A549 (cell line): ENCODE results near the gene ETV3L. TPM values are rescaled to one million over a fixed set of nuclear protein-coding genes. Genes with fewer than 3 reads are reported as not detected.

Experiments used
- ATAC-seq, 2 experiments: fragments of 200-7000 bp in 1 of 2; fragments of >200 bp in 1 of 2; cut with Nextera tagmentation in 1 of 2; cut with Tn5 transposase in 1 of 2; 3 replicates each; pipeline versions ENCODE4 v1.8.0 to v1.9.1; 2018 to 2020; ENCODE audit warnings: mild to moderate bottlenecking in 1 of 2, moderate library complexity in 1 of 2
- CTCF ChIA-PET: fragments of 300-600 bp; sonication (Branson Sonifier 250); formaldehyde crosslinking; extraction: SDS; loops from one replicate; lab custom pipeline; 2021; ENCODE audit warnings: antibody characterized with exemption, inconsistent platforms; lab: Yijun Ruan, JAX
- POLR2A ChIA-PET: fragments of 350-600 bp; formaldehyde crosslinking; extraction: SDS; loops from one replicate; lab custom pipeline; 2021; ENCODE audit warnings: antibody characterized with exemption, inconsistent platforms; lab: Yijun Ruan, JAX
- DNase-seq, 2 experiments: peaks; one replicate each; pipeline versions ENCODE4 v3.0.0 to v3.0.0-alpha.2; 2011 to 2016; ENCODE audit warnings: low read depth in 1 of 2, low spot score in 1 of 2
- FAIRE-seq: peaks from 2 replicates; lab custom pipeline; 2011; peaks lifted over from hg19 to GRCh38; lab: Jason Lieb, UNC
- H3K27ac ChIP-seq, 2 experiments: fragments of >200 bp; sonication (Bioruptor Twin); formaldehyde crosslinking; 3 replicates each; pipeline ENCODE4 v1.5.1; 2016 to 2017
- H3K4me1 ChIP-seq: fragments of >200 bp; sonication (Bioruptor Twin); formaldehyde crosslinking; 3 replicates; pipeline ENCODE4 v1.6.1; 2016
- H3K4me2 ChIP-seq: fragments of >200 bp; sonication (Bioruptor Twin); formaldehyde crosslinking; 3 replicates; pipeline ENCODE4 v1.6.1; 2016
- H3K4me3 ChIP-seq: fragments of >200 bp; sonication (Bioruptor Twin); formaldehyde crosslinking; 3 replicates; pipeline ENCODE4 v1.5.1; 2016
- H3K9me3 ChIP-seq: fragments of >200 bp; sonication (Bioruptor Twin); formaldehyde crosslinking; 3 replicates; pipeline ENCODE4 v1.6.1; 2016
- CEBPB ChIP-seq, 2 experiments: fragments of >200 bp in 1 of 2; sonication (Bioruptor Twin) in 1 of 2; formaldehyde crosslinking in 1 of 2; IDR thresholded peaks; 2 replicates each; pipeline ENCODE4 v1.6.1; 2012 to 2016
- CHD4 ChIP-seq: fragments of 200-600 bp; sonication (generic); IDR thresholded peaks from 2 replicates; pipeline ENCODE4 v1.6.1; 2016; ENCODE audit warnings: antibody characterized with exemption, mild to moderate bottlenecking, borderline replicate concordance
- EHF ChIP-seq: fragments of 250-450 bp; sonication (Bioruptor Pico); IDR thresholded peaks from 2 replicates; pipeline ENCODE4 v1.5.0; 2020; ENCODE audit warnings: mild to moderate bottlenecking
- EP300 ChIP-seq, 2 experiments: fragments of >200 bp; sonication (Bioruptor Twin); formaldehyde crosslinking; IDR thresholded peaks; 2 replicates in 1 of 2; 3 replicates in 1 of 2; pipeline ENCODE4 v1.6.1; 2016 to 2017
- FOXS1 ChIP-seq: fragments of 250-450 bp; sonication (Bioruptor Pico); IDR thresholded peaks from 2 replicates; pipeline ENCODE4 v1.5.0; 2020; ENCODE audit warnings: mild to moderate bottlenecking, moderate library complexity
- HDAC2 ChIP-seq: fragments of 200-600 bp; sonication (generic); IDR thresholded peaks from 2 replicates; pipeline ENCODE4 v1.6.1; 2016
- JUNB ChIP-seq: fragments of >200 bp; sonication (Bioruptor Twin); formaldehyde crosslinking; IDR thresholded peaks from 2 replicates; pipeline ENCODE4 v1.6.1; 2016
- MAFK ChIP-seq: fragments of 450-650 bp; IDR thresholded peaks from 2 replicates; pipeline ENCODE4 v1.6.1; 2014; ENCODE audit not compliant: partially characterized antibody
- PHF8 ChIP-seq: fragments of 200-600 bp; sonication (generic); IDR thresholded peaks from 2 replicates; pipeline ENCODE4 v1.6.1; 2016; ENCODE audit warnings: low read depth, mild to moderate bottlenecking, antibody characterized with exemption, moderate library complexity, borderline replicate concordance
- POLR2AphosphoS2 ChIP-seq: conservative IDR thresholded peaks from 2 replicates; pipeline ENCODE4 v1.6.1; 2012; ENCODE audit warnings: low read length, improper control_type of control experiment, inconsistent platforms
- RAD21 ChIP-seq, 2 experiments: fragments of >200 bp in 1 of 2; sonication (Bioruptor Twin) in 1 of 2; formaldehyde crosslinking in 1 of 2; IDR thresholded peaks in 1 of 2; conservative IDR thresholded peaks in 1 of 2; 2 replicates in 1 of 2; 3 replicates in 1 of 2; pipeline ENCODE4 v1.6.1; 2012 to 2018; ENCODE audit warnings: inconsistent platforms in 1 of 2
- RARB ChIP-seq: fragments of 250-450 bp; sonication (Bioruptor Pico); IDR thresholded peaks from 2 replicates; pipeline ENCODE4 v1.8.0; 2021; ENCODE audit warnings: mild to moderate bottlenecking, moderate library complexity
- RFX5 ChIP-seq: fragments of 450-650 bp; IDR thresholded peaks from 2 replicates; pipeline ENCODE4 v1.7.1; 2014; ENCODE audit warnings: antibody characterized with exemption, mild to moderate bottlenecking, moderate library complexity
- RNF2 ChIP-seq: fragments of 200-600 bp; sonication (generic); IDR thresholded peaks from 2 replicates; pipeline ENCODE4 v1.6.1; 2016; ENCODE audit warnings: low read depth, mild to moderate bottlenecking, antibody characterized with exemption, moderate library complexity, borderline replicate concordance
- SMC3 ChIP-seq: fragments of >200 bp; sonication (Bioruptor Twin); formaldehyde crosslinking; IDR thresholded peaks from 3 replicates; pipeline ENCODE4 v1.6.1; 2018; ENCODE audit warnings: inconsistent platforms
- SREBF2 ChIP-seq: fragments of 450-650 bp; IDR thresholded peaks from 2 replicates; pipeline ENCODE4 v1.6.1; 2014; ENCODE audit warnings: mild to moderate bottlenecking, moderate library complexity
- ZC3H11A ChIP-seq: fragments of 450-650 bp; IDR thresholded peaks from 2 replicates; pipeline ENCODE4 v1.6.1; 2014; ENCODE audit warnings: antibody characterized with exemption, mild to moderate bottlenecking
- ZNF302 ChIP-seq: fragments of 250-450 bp; sonication (Bioruptor Pico); IDR thresholded peaks from 2 replicates; pipeline ENCODE4 v1.9.0; 2021; ENCODE audit warnings: inconsistent platforms, mild to moderate bottlenecking, moderate library complexity
- WGBS: methylation state at CpG from one replicate; pipeline ENCODE4 v1.1.6; 2017; ENCODE audit errors: missing lambda C conversion rate; 5-methylcytosine and 5-hydroxymethylcytosine counted together
- polyA plus RNA-seq, 4 experiments: library from polyadenylated mRNA; depleted of rRNA in 3 of 4; stranded (reverse); fragments of >200 nt; fragmentation: RNase III in 1 of 4; extraction: RNeasy Plus Mini Kit Qiagen cat#74134 plus additional on column Dnase treatment in 1 of 4; gene quantifications; 2 replicates in 3 of 4; 3 replicates in 1 of 4; pipeline ENCODE4 v1.2.3, GENCODE V29; 2011 to 2017
- TF ChIP-seq, protein P1 (sequence below): fragments of 150-350 bp; IDR thresholded peaks from 2 replicates; pipeline ENCODE4 v1.6.1; 2014; ENCODE audit warnings: low read depth, mild to moderate bottlenecking, low read length
- TF ChIP-seq, protein P2 (sequence below): IDR thresholded peaks from 2 replicates; pipeline ENCODE4 v1.6.1; 2012
- TF ChIP-seq, protein P3 (sequence below): fragments of >200 bp; sonication (Bioruptor Twin); formaldehyde crosslinking; IDR thresholded peaks from 2 replicates; pipeline ENCODE4 v1.6.1; 2016
- TF ChIP-seq, protein P4 (sequence below): IDR thresholded peaks from 2 replicates; pipeline ENCODE4 v1.6.1; 2012; ENCODE audit warnings: low read depth, borderline replicate concordance
- TF ChIP-seq, protein P5 (sequence below): fragments of >200 bp; sonication (Bioruptor Twin); formaldehyde crosslinking; IDR thresholded peaks from 3 replicates; pipeline ENCODE4 v1.6.1; 2016
- TF ChIP-seq, protein P6 (sequence below): fragments of 200-600 bp; sonication (generic); IDR thresholded peaks from 2 replicates; pipeline ENCODE4 v1.6.1; 2016; ENCODE audit warnings: antibody characterized with exemption, mild to moderate bottlenecking, moderate library complexity
- TF ChIP-seq, protein P7 (sequence below): fragments of 250-450 bp; sonication (Bioruptor Pico); IDR thresholded peaks from 2 replicates; pipeline ENCODE4 v1.5.0; 2020; ENCODE audit warnings: low read depth, mild to moderate bottlenecking, moderate library complexity
- TF ChIP-seq, protein P8 (sequence below): fragments of 450-650 bp; IDR thresholded peaks from 2 replicates; pipeline ENCODE4 v1.6.1; 2014; ENCODE audit warnings: antibody characterized with exemption
- TF ChIP-seq, protein P9 (sequence below): IDR thresholded peaks from 2 replicates; pipeline ENCODE4 v1.6.1; 2012

The ETV3L gene
- polyA plus RNA-seq, 2 of the 4 experiments (the other 2 are of a cell fraction) = not detected

DNA sequence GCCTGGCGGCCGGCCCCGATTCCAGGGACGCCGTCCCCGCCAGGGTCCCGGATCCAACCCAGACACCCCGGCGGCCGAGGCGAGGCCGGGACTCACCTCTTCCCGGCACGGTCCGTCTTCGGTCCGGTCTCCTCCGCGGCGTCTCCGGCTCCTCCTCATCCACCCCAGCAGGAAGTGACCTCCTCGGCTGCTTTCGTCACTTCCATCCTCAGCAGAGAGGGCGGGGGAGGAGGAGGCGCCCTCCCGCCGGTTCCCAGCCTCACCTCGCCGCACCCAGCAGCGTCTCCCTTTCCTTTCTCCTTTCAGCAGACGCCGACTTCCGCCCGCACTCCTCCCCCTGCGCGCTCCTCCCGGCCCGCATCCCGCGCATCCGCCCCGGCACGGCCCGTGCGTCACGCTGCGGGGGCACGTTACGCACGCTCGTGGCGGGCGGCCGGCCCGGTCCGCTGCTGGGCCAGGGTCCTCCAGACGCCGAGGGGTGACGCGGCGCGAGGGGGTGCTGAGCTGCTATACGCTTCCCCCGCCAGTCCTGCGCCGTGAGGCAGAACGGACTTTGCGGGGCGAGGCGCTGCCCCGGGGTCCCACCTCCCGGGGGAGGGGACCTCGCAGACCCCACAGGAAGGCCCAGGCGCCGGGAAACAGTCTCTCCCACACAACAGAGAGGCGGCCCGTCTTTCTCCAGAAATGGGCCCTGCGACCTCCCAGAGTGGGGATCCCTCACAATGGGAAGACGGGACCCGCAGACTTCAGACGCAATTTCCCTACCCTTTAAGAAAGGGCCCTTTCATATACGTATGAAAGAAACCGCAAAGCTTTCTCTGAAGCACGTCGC, 38.8 kb upstream of the ETV3L start, which contains the start of gene ETV3:
Gene ETV3 (minus strand): TSS at position 176 of the 832 bp plus-strand sequence. CDS start 2,043 bp downstream, outside the sequence.
- ChIA-PET CTCF (interaction anchor here (1.0 to 6.3 kb wide), 6 partner anchors 13 to 974 kb away, joined by 3 to 51 read pairs (median 18); no protein-coding TSS in a partner anchor), POLR2A (interaction anchor here (0.8 to 1.7 kb wide), 4 partner anchors 10 to 48 kb away, joined by 3 to 7 read pairs (median 3); no protein-coding TSS in a partner anchor)
- peak; percentile 96 to 98 for ATAC-seq
- H3K27ac ChIP-seq = peak within 1 kb of the TSS; percentile 91 to 98
- H3K4me3 ChIP-seq = peak within 1 kb of the TSS; percentile 96
- 18% methylated on average over 19 of the region's 85 CpGs for WGBS
- DNase-seq = peak; percentile 90 to 92
- H3K4me1 ChIP-seq = peaks cover 14% of the 10 kb centered on the region
- no peak for FAIRE-seq
- H3K9me3 ChIP-seq = no peaks in the 10 kb centered on the region
- peak within 1 kb of the TSS; percentile 88 for H3K4me2 ChIP-seq
- no peak for TF ChIP-seq ZNF302 (CRISPR knock-in tag)
- TF ChIP-seq, protein P1, sequence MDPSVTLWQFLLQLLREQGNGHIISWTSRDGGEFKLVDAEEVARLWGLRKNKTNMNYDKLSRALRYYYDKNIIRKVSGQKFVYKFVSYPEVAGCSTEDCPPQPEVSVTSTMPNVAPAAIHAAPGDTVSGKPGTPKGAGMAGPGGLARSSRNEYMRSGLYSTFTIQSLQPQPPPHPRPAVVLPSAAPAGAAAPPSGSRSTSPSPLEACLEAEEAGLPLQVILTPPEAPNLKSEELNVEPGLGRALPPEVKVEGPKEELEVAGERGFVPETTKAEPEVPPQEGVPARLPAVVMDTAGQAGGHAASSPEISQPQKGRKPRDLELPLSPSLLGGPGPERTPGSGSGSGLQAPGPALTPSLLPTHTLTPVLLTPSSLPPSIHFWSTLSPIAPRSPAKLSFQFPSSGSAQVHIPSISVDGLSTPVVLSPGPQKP = no peak
- no peak for TF ChIP-seq SREBF2
- no peak for TF ChIP-seq RNF2
- TF ChIP-seq POLR2AphosphoS2 = no peak
- TF ChIP-seq, protein P2, sequence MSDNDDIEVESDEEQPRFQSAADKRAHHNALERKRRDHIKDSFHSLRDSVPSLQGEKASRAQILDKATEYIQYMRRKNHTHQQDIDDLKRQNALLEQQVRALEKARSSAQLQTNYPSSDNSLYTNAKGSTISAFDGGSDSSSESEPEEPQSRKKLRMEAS = peak; percentile 92
- TF ChIP-seq, protein P3, sequence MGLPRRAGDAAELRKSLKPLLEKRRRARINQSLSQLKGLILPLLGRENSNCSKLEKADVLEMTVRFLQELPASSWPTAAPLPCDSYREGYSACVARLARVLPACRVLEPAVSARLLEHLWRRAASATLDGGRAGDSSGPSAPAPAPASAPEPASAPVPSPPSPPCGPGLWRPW = no peak
- TF ChIP-seq MAFK = no peak
- TF ChIP-seq ZC3H11A = no peak
- TF ChIP-seq EP300 (IDR thresholded peaks at IDR 0.05) = no peak
- TF ChIP-seq, protein P4, sequence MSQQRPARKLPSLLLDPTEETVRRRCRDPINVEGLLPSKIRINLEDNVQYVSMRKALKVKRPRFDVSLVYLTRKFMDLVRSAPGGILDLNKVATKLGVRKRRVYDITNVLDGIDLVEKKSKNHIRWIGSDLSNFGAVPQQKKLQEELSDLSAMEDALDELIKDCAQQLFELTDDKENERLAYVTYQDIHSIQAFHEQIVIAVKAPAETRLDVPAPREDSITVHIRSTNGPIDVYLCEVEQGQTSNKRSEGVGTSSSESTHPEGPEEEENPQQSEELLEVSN = peak; percentile 47; the same call in 1 of the 2 replicates
- TF ChIP-seq RARB (CRISPR knock-in tag) = no peak
- no peak for TF ChIP-seq CEBPB (IDR thresholded peaks at IDR 0.05)
- TF ChIP-seq, protein P5, sequence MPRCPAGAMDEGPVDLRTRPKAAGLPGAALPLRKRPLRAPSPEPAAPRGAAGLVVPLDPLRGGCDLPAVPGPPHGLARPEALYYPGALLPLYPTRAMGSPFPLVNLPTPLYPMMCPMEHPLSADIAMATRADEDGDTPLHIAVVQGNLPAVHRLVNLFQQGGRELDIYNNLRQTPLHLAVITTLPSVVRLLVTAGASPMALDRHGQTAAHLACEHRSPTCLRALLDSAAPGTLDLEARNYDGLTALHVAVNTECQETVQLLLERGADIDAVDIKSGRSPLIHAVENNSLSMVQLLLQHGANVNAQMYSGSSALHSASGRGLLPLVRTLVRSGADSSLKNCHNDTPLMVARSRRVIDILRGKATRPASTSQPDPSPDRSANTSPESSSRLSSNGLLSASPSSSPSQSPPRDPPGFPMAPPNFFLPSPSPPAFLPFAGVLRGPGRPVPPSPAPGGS = peak; percentile 87
- TF ChIP-seq, protein P6, sequence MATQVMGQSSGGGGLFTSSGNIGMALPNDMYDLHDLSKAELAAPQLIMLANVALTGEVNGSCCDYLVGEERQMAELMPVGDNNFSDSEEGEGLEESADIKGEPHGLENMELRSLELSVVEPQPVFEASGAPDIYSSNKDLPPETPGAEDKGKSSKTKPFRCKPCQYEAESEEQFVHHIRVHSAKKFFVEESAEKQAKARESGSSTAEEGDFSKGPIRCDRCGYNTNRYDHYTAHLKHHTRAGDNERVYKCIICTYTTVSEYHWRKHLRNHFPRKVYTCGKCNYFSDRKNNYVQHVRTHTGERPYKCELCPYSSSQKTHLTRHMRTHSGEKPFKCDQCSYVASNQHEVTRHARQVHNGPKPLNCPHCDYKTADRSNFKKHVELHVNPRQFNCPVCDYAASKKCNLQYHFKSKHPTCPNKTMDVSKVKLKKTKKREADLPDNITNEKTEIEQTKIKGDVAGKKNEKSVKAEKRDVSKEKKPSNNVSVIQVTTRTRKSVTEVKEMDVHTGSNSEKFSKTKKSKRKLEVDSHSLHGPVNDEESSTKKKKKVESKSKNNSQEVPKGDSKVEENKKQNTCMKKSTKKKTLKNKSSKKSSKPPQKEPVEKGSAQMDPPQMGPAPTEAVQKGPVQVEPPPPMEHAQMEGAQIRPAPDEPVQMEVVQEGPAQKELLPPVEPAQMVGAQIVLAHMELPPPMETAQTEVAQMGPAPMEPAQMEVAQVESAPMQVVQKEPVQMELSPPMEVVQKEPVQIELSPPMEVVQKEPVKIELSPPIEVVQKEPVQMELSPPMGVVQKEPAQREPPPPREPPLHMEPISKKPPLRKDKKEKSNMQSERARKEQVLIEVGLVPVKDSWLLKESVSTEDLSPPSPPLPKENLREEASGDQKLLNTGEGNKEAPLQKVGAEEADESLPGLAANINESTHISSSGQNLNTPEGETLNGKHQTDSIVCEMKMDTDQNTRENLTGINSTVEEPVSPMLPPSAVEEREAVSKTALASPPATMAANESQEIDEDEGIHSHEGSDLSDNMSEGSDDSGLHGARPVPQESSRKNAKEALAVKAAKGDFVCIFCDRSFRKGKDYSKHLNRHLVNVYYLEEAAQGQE = no peak
- no peak for TF ChIP-seq SMC3
- TF ChIP-seq PHF8 = peak; percentile 94
- no peak for TF ChIP-seq FOXS1
- TF ChIP-seq HDAC2 = no peak
- TF ChIP-seq RAD21 (conservative IDR thresholded peaks at IDR 0.05 in 1 of 2, IDR thresholded peaks at IDR 0.05 in 1 of 2) = no peak
- TF ChIP-seq EHF (CRISPR knock-in tag) = peak; percentile 57; the same call in 1 of the 2 replicates
- peak; percentile 42; the same call in 1 of the 2 replicates for TF ChIP-seq RFX5
- TF ChIP-seq, protein P7, sequence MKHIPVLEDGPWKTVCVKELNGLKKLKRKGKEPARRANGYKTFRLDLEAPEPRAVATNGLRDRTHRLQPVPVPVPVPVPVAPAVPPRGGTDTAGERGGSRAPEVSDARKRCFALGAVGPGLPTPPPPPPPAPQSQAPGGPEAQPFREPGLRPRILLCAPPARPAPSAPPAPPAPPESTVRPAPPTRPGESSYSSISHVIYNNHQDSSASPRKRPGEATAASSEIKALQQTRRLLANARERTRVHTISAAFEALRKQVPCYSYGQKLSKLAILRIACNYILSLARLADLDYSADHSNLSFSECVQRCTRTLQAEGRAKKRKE (CRISPR knock-in tag) = peak; percentile 81; the same call in 1 of the 2 replicates
- no peak for TF ChIP-seq JUNB
- TF ChIP-seq, protein P8, sequence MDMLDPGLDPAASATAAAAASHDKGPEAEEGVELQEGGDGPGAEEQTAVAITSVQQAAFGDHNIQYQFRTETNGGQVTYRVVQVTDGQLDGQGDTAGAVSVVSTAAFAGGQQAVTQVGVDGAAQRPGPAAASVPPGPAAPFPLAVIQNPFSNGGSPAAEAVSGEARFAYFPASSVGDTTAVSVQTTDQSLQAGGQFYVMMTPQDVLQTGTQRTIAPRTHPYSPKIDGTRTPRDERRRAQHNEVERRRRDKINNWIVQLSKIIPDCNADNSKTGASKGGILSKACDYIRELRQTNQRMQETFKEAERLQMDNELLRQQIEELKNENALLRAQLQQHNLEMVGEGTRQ = no peak
- TF ChIP-seq, protein P9, sequence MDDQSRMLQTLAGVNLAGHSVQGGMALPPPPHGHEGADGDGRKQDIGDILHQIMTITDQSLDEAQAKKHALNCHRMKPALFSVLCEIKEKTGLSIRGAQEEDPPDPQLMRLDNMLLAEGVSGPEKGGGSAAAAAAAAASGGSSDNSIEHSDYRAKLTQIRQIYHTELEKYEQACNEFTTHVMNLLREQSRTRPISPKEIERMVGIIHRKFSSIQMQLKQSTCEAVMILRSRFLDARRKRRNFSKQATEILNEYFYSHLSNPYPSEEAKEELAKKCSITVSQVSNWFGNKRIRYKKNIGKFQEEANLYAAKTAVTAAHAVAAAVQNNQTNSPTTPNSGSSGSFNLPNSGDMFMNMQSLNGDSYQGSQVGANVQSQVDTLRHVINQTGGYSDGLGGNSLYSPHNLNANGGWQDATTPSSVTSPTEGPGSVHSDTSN = no peak
- TF ChIP-seq CHD4 = no peak
